GM19395 (cell line): ENCODE measurements around the gene CEP112.
"Not testable (repeated sequence)": the region's sequence is repeated elsewhere in the genome, so short reads cannot be mapped to it uniquely, and the experiment has no call there.

Experiments
- ATAC-seq: cut with Tn5 transposase; IDR thresholded peaks from one replicate; pipeline ENCODE4 v1.9.1; 2021; ENCODE audit warnings: mild to moderate bottlenecking, moderate library complexity; ENCODE audit not compliant: unreplicated experiment

Gene CEP112

GRCh38 chr17:66085221-66085620 is 106.7 kb downstream of the CEP112 start:
- no peak for ATAC-seq

- not testable (repeated sequence) for ATAC-seq
These were observed 111.3 kb downstream of the CEP112 start for GRCh38 chr17:66080670-66081069.

GRCh38 chr17:66076546-66077190 is 115.3 kb downstream of the CEP112 start:
- ATAC-seq = no peak

GRCh38 chr17:66073384-66073783 is 118.5 kb downstream of the CEP112 start:
- ATAC-seq = no peak

- no peak for ATAC-seq
These were observed 128.2 kb downstream of the CEP112 start for GRCh38 chr17:66063686-66064085.

GRCh38 chr17:66056148-66056547 is 135.8 kb downstream of the CEP112 start:
- ATAC-seq = no peak

- no peak for ATAC-seq
These were observed 137.7 kb downstream of the CEP112 start for GRCh38 chr17:66054242-66054641.

- ATAC-seq = no peak
These were observed 147.8 kb downstream of the CEP112 start for GRCh38 chr17:66044083-66044482.

GRCh38 chr17:66043419-66043818 is 148.5 kb downstream of the CEP112 start:
- no peak for ATAC-seq

GRCh38 chr17:66040402-66040801 is 151.5 kb downstream of the CEP112 start:
- ATAC-seq = no peak

GRCh38 chr17:66038125-66038524 is 153.8 kb downstream of the CEP112 start:
- no peak for ATAC-seq

GRCh38 chr17:66037221-66037620 is 154.7 kb downstream of the CEP112 start:
- no peak for ATAC-seq

- ATAC-seq = peak; percentile 84
These were observed 159.7 kb downstream of the CEP112 start for GRCh38 chr17:66032082-66032712.

GRCh38 chr17:66025551-66025950 is 166.4 kb downstream of the CEP112 start:
- no peak for ATAC-seq

- no peak for ATAC-seq
These were observed 170.2 kb downstream of the CEP112 start for GRCh38 chr17:66021757-66022156.

- ATAC-seq = no peak
These were observed 173.1 kb downstream of the CEP112 start for GRCh38 chr17:66018786-66019185.

GRCh38 chr17:66016231-66016630 is 175.7 kb downstream of the CEP112 start:
- no peak for ATAC-seq

- no peak for ATAC-seq
These were observed 183.3 kb downstream of the CEP112 start for GRCh38 chr17:66008680-66009079.

- no peak for ATAC-seq
These were observed 185.3 kb downstream of the CEP112 start for GRCh38 chr17:66006654-66007053.

- ATAC-seq = no peak
These were observed 189.1 kb downstream of the CEP112 start for GRCh38 chr17:66002812-66003211.

GRCh38 chr17:66002063-66002585 is 189.8 kb downstream of the CEP112 start:
- ATAC-seq = no peak

GRCh38 chr17:66000216-66000615 is 191.7 kb downstream of the CEP112 start:
- ATAC-seq = no peak
